Colonic mucosa (tissue), 4 donors: ENCODE results near the gene PRDM1. TPM values are rescaled to one million over a fixed set of nuclear protein-coding genes. Genes with fewer than 3 reads are reported as not detected.

Source experiments
- DNase-seq: peaks from one replicate; pipeline ENCODE4 v3.0.0-alpha.2; 2020
- H3K27ac ChIP-seq: fragments of 200-600 bp; one replicate; pipeline ENCODE4 v1.8.0; 2021
- H3K27me3 ChIP-seq: fragments of 200-600 bp; one replicate; pipeline ENCODE4 v1.8.0; 2021
- H3K36me3 ChIP-seq: fragments of 200-600 bp; one replicate; pipeline ENCODE4 v1.8.0; 2021
- H3K4me1 ChIP-seq: fragments of 200-600 bp; one replicate; pipeline ENCODE4 v1.8.0; 2021; ENCODE audit warnings: mild to moderate bottlenecking
- H3K4me3 ChIP-seq: fragments of 200-600 bp; one replicate; pipeline ENCODE4 v1.8.0; 2021
- H3K9ac ChIP-seq, 2 donors: one replicate each; pipeline ENCODE4 v1.7.0; 2013; ENCODE audit warnings: control low read depth in 2 of 2, low read depth in 2 of 2, low read length in 2 of 2
- H3K9me3 ChIP-seq: fragments of 200-600 bp; one replicate; pipeline ENCODE4 v1.8.0; 2021
- intact Hi-C: fragments of 100-400 bp; cut with DNase I; formaldehyde crosslinking; loops from one replicate; pipeline ENCODE4 v1.14.1; 2022
- total RNA-seq, 2 donors: library from RNA; stranded (reverse); fragmentation: NEBNext Ultra II Directional in 1 of 2; extraction: Animal tissue kit (Norgen Biotek cat#: 25700) in 1 of 2; gene quantifications; one replicate each; pipeline ENCODE4 v1.2.1, GENCODE V29; 2021
- TF ChIP-seq, protein P1 (sequence below): fragments of 200-600 bp; IDR thresholded peaks from one replicate; pipeline ENCODE4 v1.8.0; 2022; ENCODE audit warnings: antibody characterized with exemption, mild to moderate bottlenecking
- donor health status: healthy.
- donor health status: DM: no; HTN: no; CAD: no.
- donor health status: DM: no; HTN: no; CAD: no.

The PRDM1 gene
- total RNA-seq, 2 donors from 2014 or later = 7.2 to 17.6 TPM

DNA sequence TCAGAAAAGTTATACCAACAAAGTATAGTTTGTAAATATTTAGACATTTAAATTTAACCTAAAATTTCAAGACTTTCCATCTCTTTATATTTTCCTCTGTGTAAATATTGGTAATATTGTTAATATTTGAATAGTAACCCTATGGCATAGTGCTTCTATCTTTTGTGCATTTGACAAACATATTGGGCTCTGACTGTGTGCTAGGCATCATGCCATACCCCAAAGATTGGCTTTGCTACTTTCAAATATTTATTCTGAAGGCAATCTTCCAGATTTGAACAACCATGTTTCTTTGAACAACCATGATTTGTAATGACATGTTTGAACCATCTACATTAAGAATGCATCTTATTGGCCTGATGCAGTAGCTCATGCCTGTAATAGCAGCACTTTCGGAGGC lies 15.5 kb upstream of the PRDM1 start:
- H3K9ac ChIP-seq = no peak overlapping the region
- H3K36me3 ChIP-seq = no peaks in the 10 kb centered on the region
- TF ChIP-seq, protein P1, sequence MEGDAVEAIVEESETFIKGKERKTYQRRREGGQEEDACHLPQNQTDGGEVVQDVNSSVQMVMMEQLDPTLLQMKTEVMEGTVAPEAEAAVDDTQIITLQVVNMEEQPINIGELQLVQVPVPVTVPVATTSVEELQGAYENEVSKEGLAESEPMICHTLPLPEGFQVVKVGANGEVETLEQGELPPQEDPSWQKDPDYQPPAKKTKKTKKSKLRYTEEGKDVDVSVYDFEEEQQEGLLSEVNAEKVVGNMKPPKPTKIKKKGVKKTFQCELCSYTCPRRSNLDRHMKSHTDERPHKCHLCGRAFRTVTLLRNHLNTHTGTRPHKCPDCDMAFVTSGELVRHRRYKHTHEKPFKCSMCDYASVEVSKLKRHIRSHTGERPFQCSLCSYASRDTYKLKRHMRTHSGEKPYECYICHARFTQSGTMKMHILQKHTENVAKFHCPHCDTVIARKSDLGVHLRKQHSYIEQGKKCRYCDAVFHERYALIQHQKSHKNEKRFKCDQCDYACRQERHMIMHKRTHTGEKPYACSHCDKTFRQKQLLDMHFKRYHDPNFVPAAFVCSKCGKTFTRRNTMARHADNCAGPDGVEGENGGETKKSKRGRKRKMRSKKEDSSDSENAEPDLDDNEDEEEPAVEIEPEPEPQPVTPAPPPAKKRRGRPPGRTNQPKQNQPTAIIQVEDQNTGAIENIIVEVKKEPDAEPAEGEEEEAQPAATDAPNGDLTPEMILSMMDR = no peak
- no peak overlapping the region for H3K4me3 ChIP-seq
- no peaks in the 10 kb centered on the region for H3K9me3 ChIP-seq
- no peaks in the 10 kb centered on the region for H3K27me3 ChIP-seq
- intact Hi-C loops = no loop called here
- peaks cover 4% of the 10 kb centered on the region for H3K4me1 ChIP-seq
- no peak overlapping the region for H3K27ac ChIP-seq
- DNase-seq = no peak

DNA sequence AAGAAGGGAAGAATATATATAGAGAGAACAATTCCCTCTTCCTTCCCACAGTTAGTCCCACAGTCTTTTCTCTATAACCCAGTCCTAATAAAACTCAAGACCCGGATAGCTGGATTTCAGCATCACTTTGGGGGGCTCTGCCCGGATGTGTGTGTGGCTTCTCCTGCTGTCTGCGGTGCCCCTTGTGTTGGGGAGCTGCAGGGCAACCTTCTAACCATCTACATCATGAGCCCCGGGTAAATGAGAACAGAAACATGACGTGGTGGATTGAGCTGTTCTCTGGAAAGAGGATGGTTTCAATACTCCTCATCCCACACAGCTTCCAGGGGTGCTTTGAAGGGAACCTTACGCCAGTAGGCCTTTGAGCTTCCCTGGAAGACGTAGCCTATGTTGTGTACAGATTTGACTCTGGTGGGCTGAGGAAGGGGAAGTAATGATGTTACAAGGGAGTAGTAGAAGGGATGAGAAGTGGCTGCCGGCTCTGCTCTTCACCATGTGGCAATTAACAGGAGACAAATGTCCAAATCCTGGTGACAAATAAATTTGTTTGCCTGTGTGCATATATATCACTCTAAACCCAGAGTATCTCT lies 13.5 kb upstream of the PRDM1 start:
- intact Hi-C loops = no loop called here
- H3K4me3 ChIP-seq = no peak overlapping the region
- peaks cover 4% of the 10 kb centered on the region for H3K4me1 ChIP-seq
- H3K36me3 ChIP-seq = no peaks in the 10 kb centered on the region
- no peak overlapping the region for H3K27ac ChIP-seq
- H3K9ac ChIP-seq = no peak overlapping the region
- TF ChIP-seq, protein P1 = no peak
- DNase-seq = no peak
- H3K27me3 ChIP-seq = no peaks in the 10 kb centered on the region
- no peaks in the 10 kb centered on the region for H3K9me3 ChIP-seq

DNA sequence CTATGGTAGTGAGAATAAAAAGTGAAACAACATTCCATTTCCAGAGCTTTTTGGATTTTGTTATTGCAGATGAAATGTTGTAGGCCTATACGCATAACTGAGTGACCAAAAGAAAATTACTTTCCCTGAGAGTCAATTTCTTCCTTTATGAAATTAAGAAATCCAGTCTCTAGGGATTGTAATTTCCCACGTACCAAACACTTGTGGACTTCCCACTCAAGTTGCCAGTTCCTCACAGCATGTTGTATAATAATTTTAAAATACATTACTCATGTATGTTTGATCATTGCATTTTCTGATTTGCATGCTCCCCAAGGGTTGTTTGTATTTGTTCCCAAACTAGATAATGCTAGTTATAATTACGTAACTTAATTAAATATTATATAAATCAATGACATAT lies 12.0 kb upstream of the PRDM1 start:
- Histone ChIP-seq H3K27me3 (no peaks in the 10 kb centered on the region), H3K4me1 (peaks cover 4% of the 10 kb centered on the region), H3K4me3 (no peak overlapping the region), H3K9ac (no peak overlapping the region), H3K27ac (no peak overlapping the region), H3K9me3 (no peaks in the 10 kb centered on the region), H3K36me3 (no peaks in the 10 kb centered on the region)
- DNase-seq = no peak
- intact Hi-C loops = no loop called here
- TF ChIP-seq, protein P1 = no peak

DNA sequence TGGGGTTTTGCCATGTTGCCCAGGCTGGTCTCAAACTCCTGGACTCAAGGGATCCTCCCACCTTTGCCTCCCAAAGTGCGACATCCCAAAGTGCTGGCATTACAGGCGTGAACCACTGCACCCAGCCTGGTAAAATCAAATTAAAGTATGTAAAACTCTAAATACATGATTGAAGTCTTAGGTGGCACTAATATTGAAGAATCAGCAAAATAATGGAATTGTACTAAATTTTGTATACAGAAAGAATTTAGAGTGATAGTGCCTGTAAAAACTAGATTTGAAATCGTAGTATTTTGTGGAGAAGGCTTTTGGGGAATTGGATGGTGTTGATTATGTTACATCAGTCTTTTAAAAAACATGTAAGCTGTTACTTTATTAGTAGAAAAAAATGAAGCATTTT lies 10.0 kb upstream of the PRDM1 start:
- DNase-seq = no peak
- Histone ChIP-seq H3K27ac (no peak overlapping the region), H3K9me3 (no peaks in the 10 kb centered on the region), H3K4me1 (no peaks in the 10 kb centered on the region), H3K27me3 (no peaks in the 10 kb centered on the region), H3K4me3 (no peak overlapping the region), H3K36me3 (no peaks in the 10 kb centered on the region), H3K9ac (no peak overlapping the region)
- TF ChIP-seq, protein P1 = no peak
- intact Hi-C loops = no loop called here

DNA sequence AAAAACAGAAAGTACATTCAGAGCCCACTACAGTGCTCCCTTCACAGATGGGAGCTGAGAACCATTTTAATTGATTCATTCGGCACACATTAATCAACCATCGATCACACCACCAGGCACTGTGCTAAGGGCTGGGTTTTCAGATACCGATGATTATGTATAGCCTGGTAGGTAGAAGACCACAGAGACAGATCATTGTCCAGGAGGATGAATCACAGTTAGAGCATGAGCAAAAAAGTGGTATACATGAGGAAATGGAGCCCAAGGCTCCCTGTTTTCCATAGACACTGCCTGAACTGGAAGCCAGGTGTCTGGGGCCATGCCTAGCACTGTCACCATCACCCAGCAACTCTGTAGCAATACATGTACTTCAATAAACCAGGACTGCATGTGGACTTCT lies 9.0 kb upstream of the PRDM1 start:
- H3K4me1 ChIP-seq = no peaks in the 10 kb centered on the region
- H3K27me3 ChIP-seq = no peaks in the 10 kb centered on the region
- H3K27ac ChIP-seq = no peak overlapping the region
- H3K9me3 ChIP-seq = no peaks in the 10 kb centered on the region
- no peak for DNase-seq
- H3K9ac ChIP-seq = no peak overlapping the region
- no peaks in the 10 kb centered on the region for H3K36me3 ChIP-seq
- TF ChIP-seq, protein P1 = no peak
- no peak overlapping the region for H3K4me3 ChIP-seq
- intact Hi-C loops = no loop called here
